DND-41 (cell line): ENCODE results near the gene AIPL1.

Source experiments
- ATAC-seq: fragments of 200-7000 bp; cut with Tn5 transposase; 3 replicates; pipeline ENCODE4 v1.9.1; 2021; ENCODE audit warnings: low read depth; ENCODE audit not compliant: insufficient read depth
- DNase-seq: peaks from one replicate; pipeline ENCODE4 v3.0.0-alpha.2; 2020
- H2AFZ ChIP-seq: 2 replicates; pipeline ENCODE4 v1.6.0; 2012; ENCODE audit warnings: low read depth, low read length
- H3K27ac ChIP-seq: 2 replicates; pipeline ENCODE4 v1.5.1; 2012; ENCODE audit warnings: low read length, inconsistent platforms
- H3K27me3 ChIP-seq: fragments of 200-600 bp; sonication (generic); 2 replicates; pipeline ENCODE4 v1.6.0; 2012; ENCODE audit warnings: low read length, mild to moderate bottlenecking, inconsistent platforms; ENCODE audit not compliant: insufficient read depth, poor library complexity
- H3K36me3 ChIP-seq: 2 replicates; pipeline ENCODE4 v1.5.1; 2012; ENCODE audit warnings: low read length, inconsistent platforms; ENCODE audit not compliant: insufficient read depth
- H3K4me1 ChIP-seq: 2 replicates; pipeline ENCODE4 v1.5.1; 2012; ENCODE audit warnings: mild to moderate bottlenecking, low read length; ENCODE audit not compliant: insufficient read depth
- H3K4me2 ChIP-seq: 2 replicates; pipeline ENCODE4 v1.6.0; 2012; ENCODE audit warnings: mild to moderate bottlenecking, moderate library complexity, low read length, inconsistent platforms; ENCODE audit not compliant: insufficient read depth
- H3K4me3 ChIP-seq, 2 experiments: fragments of 200-600 bp in 1 of 2; shearing (Covaris generic) in 1 of 2; 2 replicates each; pipeline ENCODE4 v1.5.1; 2012 to 2016; ENCODE audit warnings: inconsistent platforms in 2 of 2, low read length in 2 of 2, mild to moderate bottlenecking in 2 of 2, low read depth in 1 of 2, moderate library complexity in 1 of 2
- H3K79me2 ChIP-seq: 2 replicates; pipeline ENCODE4 v1.6.0; 2012; ENCODE audit warnings: low read length, inconsistent platforms; ENCODE audit not compliant: insufficient read depth
- H3K9ac ChIP-seq: 2 replicates; pipeline ENCODE4 v1.6.0; 2012; ENCODE audit warnings: low read depth, mild to moderate bottlenecking, inconsistent platforms, low read length, moderate library complexity
- H3K9me3 ChIP-seq: 2 replicates; pipeline ENCODE4 v1.5.1; 2012; ENCODE audit warnings: low read length, moderate library complexity, mild to moderate bottlenecking, inconsistent platforms; ENCODE audit not compliant: insufficient read depth, severe bottlenecking
- H4K20me1 ChIP-seq: 2 replicates; pipeline ENCODE4 v1.6.0; 2012; ENCODE audit warnings: low read length; ENCODE audit not compliant: insufficient read depth
- EZH2 ChIP-seq: IDR thresholded peaks from 3 replicates; pipeline ENCODE4 v1.6.1; 2012; ENCODE audit warnings: borderline replicate concordance, low read depth, mild to moderate bottlenecking, moderate library complexity, low read length, inconsistent platforms; ENCODE audit not compliant: severe bottlenecking
- TF ChIP-seq, protein P1 (sequence below): IDR thresholded peaks from 2 replicates; pipeline ENCODE4 v1.5.1; 2012; ENCODE audit warnings: borderline replicate concordance, low read length, moderate library complexity, mild to moderate bottlenecking; ENCODE audit not compliant: poor library complexity, severe bottlenecking; ENCODE audit errors: extremely low read depth

Gene AIPL1

DNA sequence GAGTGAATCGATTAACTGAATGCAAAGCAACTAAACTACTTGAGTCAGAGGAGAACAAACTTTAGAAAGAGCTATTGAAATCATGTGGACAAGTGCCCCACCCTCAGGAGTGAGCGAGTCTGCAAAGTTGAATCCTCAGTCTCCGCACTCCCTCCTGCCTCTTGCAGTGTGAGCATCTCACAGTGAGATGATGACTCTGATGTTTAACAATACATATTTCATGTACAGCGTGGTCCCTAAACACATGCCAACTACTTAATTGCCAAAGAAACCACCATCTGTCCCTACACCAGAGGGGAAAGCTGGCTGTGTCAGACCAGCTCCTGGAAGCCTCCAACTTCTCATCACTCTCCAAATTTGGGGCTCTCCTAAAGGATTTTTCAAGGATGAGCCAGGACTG, 40.5 kb upstream of the AIPL1 start:
- no peak for ATAC-seq
- no peak for DNase-seq
- no peaks in the 10 kb centered on the region for H3K9me3 ChIP-seq
- no peaks in the 10 kb centered on the region for H3K27me3 ChIP-seq
- no peaks in the 10 kb centered on the region for H3K36me3 ChIP-seq
- no peak overlapping the region for H3K4me3 ChIP-seq
- peaks cover 3% of the 10 kb centered on the region for H4K20me1 ChIP-seq
- H3K27ac ChIP-seq = no peak overlapping the region
- no peaks in the 10 kb centered on the region for H3K79me2 ChIP-seq
- no peak overlapping the region for H3K9ac ChIP-seq
- no peak overlapping the region for H2AFZ ChIP-seq
- TF ChIP-seq, protein P1, sequence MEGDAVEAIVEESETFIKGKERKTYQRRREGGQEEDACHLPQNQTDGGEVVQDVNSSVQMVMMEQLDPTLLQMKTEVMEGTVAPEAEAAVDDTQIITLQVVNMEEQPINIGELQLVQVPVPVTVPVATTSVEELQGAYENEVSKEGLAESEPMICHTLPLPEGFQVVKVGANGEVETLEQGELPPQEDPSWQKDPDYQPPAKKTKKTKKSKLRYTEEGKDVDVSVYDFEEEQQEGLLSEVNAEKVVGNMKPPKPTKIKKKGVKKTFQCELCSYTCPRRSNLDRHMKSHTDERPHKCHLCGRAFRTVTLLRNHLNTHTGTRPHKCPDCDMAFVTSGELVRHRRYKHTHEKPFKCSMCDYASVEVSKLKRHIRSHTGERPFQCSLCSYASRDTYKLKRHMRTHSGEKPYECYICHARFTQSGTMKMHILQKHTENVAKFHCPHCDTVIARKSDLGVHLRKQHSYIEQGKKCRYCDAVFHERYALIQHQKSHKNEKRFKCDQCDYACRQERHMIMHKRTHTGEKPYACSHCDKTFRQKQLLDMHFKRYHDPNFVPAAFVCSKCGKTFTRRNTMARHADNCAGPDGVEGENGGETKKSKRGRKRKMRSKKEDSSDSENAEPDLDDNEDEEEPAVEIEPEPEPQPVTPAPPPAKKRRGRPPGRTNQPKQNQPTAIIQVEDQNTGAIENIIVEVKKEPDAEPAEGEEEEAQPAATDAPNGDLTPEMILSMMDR = no peak
- TF ChIP-seq EZH2 = no peak
- H3K4me2 ChIP-seq = no peak overlapping the region
- no peaks in the 10 kb centered on the region for H3K4me1 ChIP-seq

DNA sequence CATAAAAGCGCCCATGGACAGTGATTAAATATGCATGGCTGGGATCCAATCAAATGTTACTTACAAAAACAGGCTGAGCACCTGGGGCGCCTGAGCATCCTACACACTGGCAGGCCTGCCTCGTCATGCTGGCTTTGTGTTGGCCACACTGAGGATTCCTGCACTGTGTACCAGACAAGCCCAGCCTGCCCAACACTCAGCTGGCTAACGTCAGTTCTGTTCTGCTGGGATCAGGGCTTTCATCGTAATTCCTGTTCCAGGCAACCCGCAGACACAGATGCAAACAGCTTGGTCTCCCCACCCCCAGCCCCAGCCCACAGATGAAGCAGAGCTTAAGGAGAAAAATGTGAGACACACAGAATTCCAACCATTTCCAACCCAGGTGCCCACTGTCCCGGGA, 40.0 kb upstream of the AIPL1 start:
- ATAC-seq (no peak), DNase-seq (no peak)
- H3K27ac ChIP-seq = no peak overlapping the region
- no peaks in the 10 kb centered on the region for H3K9me3 ChIP-seq
- H3K9ac ChIP-seq = no peak overlapping the region
- no peak overlapping the region for H2AFZ ChIP-seq
- H3K27me3 ChIP-seq = no peaks in the 10 kb centered on the region
- H3K4me1 ChIP-seq = no peaks in the 10 kb centered on the region
- peaks cover 3% of the 10 kb centered on the region for H4K20me1 ChIP-seq
- TF ChIP-seq, protein P1 = no peak
- TF ChIP-seq EZH2 = no peak
- no peaks in the 10 kb centered on the region for H3K79me2 ChIP-seq
- H3K4me2 ChIP-seq = no peak overlapping the region
- no peaks in the 10 kb centered on the region for H3K36me3 ChIP-seq
- H3K4me3 ChIP-seq = no peak overlapping the region

DNA sequence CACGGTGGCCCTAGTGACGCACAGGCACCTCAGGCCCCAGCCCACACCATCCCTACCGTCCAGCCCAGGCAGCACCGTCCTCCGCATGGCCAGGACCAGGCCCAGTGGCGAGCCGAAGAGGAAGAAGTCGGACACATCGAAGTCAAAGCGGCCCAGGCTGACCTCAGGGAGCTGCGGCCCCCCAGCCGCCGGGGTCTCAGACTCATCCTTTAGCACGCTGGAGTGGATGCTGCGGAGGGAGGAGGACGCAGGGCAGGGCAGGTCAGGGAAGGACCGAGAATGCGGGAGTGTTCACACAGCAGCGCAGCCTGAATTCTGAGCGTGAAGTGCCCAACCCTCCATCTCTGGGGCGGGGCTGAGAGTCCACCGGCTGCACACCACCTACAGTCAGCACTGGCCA, 39.5 kb upstream of the AIPL1 start:
- Histone ChIP-seq H3K27ac (no peak overlapping the region), H3K9me3 (no peaks in the 10 kb centered on the region), H3K27me3 (no peaks in the 10 kb centered on the region), H3K4me2 (no peak overlapping the region), H3K36me3 (no peaks in the 10 kb centered on the region), H3K79me2 (no peaks in the 10 kb centered on the region), H3K4me1 (no peaks in the 10 kb centered on the region), H3K9ac (no peak overlapping the region), H2AFZ (no peak overlapping the region), H3K4me3 (no peak overlapping the region), H4K20me1 (peaks cover 3% of the 10 kb centered on the region)
- ATAC-seq (no peak), DNase-seq (no peak)
- TF ChIP-seq EZH2 = no peak
- TF ChIP-seq, protein P1 = no peak

DNA sequence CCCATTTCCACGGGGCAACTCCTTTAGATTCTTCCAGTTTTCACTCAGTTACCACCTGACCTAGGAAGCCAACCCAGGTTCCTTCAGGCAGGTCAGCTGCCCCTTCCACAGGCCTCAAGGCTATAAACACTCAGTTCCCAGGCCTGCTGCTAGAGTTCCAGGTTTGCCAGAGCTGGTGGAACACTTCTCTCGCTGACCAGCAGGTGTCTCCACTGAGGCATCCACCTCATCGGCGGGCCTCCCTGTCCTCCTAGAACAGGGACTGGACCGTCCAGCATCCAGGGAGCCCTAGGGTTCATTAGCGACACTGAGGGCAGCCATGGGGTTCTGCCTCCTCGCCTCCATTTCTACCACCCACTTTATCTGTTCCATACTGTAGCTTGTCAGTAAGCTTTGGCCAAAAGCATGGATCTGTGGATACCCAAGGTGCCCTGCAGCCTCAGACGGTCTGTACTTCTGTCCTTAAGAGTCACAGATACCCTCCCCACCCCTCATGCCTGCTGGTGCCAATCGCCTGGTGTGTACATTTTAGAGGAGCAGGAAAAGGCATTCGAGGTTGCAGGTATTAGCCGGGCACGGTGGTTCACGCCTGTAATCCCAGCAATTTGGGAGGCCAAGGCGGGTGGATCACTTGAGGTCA, 38.3 kb upstream of the AIPL1 start:
- DNase-seq = peak; percentile 67

More for the DNA sequence above, 38.3 kb upstream of the AIPL1 start:
- TF ChIP-seq, protein P1 = peak; percentile 95
- no peak for TF ChIP-seq EZH2
- no peak overlapping the region for H3K9ac ChIP-seq
- peaks cover 3% of the 10 kb centered on the region for H4K20me1 ChIP-seq
- no peaks in the 10 kb centered on the region for H3K36me3 ChIP-seq
- no peak overlapping the region for H3K27ac ChIP-seq
- H3K27me3 ChIP-seq = no peaks in the 10 kb centered on the region
- H3K4me3 ChIP-seq = no peak overlapping the region
- no peaks in the 10 kb centered on the region for H3K9me3 ChIP-seq
- H3K4me1 ChIP-seq = no peaks in the 10 kb centered on the region
- no peaks in the 10 kb centered on the region for H3K79me2 ChIP-seq
- H3K4me2 ChIP-seq = no peak overlapping the region
- peak overlapping the region; percentile 21; the same call in 1 of the 2 replicates for H2AFZ ChIP-seq
- peak; percentile 82 for ATAC-seq
